ENCODE results near the gene ZNF491.
"Not testable (repeated sequence)": the region's sequence is repeated elsewhere in the genome, so short reads cannot be mapped to it uniquely, and the experiment has no call there.

Gene ZNF491

GRCh38 chr19:11807099-11807380, 8.7 kb downstream of the ZNF491 start:
- no peak for DNase-seq

GRCh38 chr19:11813703-11814028, 15.3 kb downstream of the ZNF491 start:
- DNase-seq, result no peak

GRCh38 chr19:11814029-11814699, 15.8 kb downstream of the ZNF491 start, which contains the start of gene ZNF440:
Gene ZNF440 (plus strand): TSS chr19:11814273. CDS start chr19:11814448, 175 bp downstream.
- DNase-seq, result peak; percentile 72

GRCh38 chr19:11814700-11815035, 16.3 kb downstream of the ZNF491 start:
- no peak for DNase-seq

- no peak for DNase-seq
Measured at GRCh38 chr19:11821474-11822109, 23.3 kb downstream of the ZNF491 start.

- DNase-seq, result not testable (repeated sequence)
Measured at GRCh38 chr19:11828957-11829876, 30.9 kb downstream of the ZNF491 start.

- DNase-seq, result no peak
Measured at GRCh38 chr19:11832253-11832912, 34.1 kb downstream of the ZNF491 start.

- no peak for DNase-seq
Measured at GRCh38 chr19:11833541-11833940, 35.2 kb downstream of the ZNF491 start.

GRCh38 chr19:11835626-11836066, 37.3 kb downstream of the ZNF491 start:
- DNase-seq, result not testable (repeated sequence)

GRCh38 chr19:11843722-11844121, 45.4 kb downstream of the ZNF491 start:
- no peak for DNase-seq

GRCh38 chr19:11847615-11848014, 49.3 kb downstream of the ZNF491 start:
- not testable (repeated sequence) for DNase-seq

- DNase-seq, result no peak
Measured at GRCh38 chr19:11848200-11848593, 49.9 kb downstream of the ZNF491 start.

GRCh38 chr19:11848594-11849469, 50.5 kb downstream of the ZNF491 start, which contains the start of gene ZNF439:
Gene ZNF439 (plus strand): TSS chr19:11848726. CDS start chr19:11848868, 142 bp downstream.
- DNase-seq, result peak; percentile 84

- DNase-seq, result not testable (repeated sequence)
Measured at GRCh38 chr19:11850289-11850688, 52.0 kb downstream of the ZNF491 start.

GRCh38 chr19:11853358-11853757, 55.0 kb downstream of the ZNF491 start:
- DNase-seq, result no peak

- DNase-seq, result no peak
Measured at GRCh38 chr19:11856596-11857250, 58.4 kb downstream of the ZNF491 start.
